GM23248 (cell line): Measurements from ENCODE around the gene ISG15. TPM values are rescaled to one million over a fixed set of nuclear protein-coding genes. Genes with fewer than 3 reads are reported as not detected.

Experiments
- DNase-seq: peaks from one replicate; pipeline ENCODE4 v3.0.0-alpha.2; 2015
- H2AFZ ChIP-seq: fragments of 200-600 bp; sonication (generic); 2 replicates; pipeline ENCODE4 v1.6.1; 2016; ENCODE audit warnings: antibody characterized with exemption
- H3F3A ChIP-seq: fragments of 200-600 bp; sonication (generic); 2 replicates; pipeline ENCODE4 v1.6.1; 2016; ENCODE audit warnings: mild to moderate bottlenecking, antibody characterized with exemption, mixed run types; ENCODE audit not compliant: insufficient read depth
- H3K27ac ChIP-seq: fragments of 200-600 bp; sonication (generic); 2 replicates; pipeline ENCODE4 v1.5.1; 2016; ENCODE audit warnings: mild to moderate bottlenecking
- H3K27me3 ChIP-seq: fragments of 200-600 bp; sonication (generic); replicated peaks from 2 replicates; pipeline ENCODE4 v1.6.1; 2016; ENCODE audit warnings: mild to moderate bottlenecking; ENCODE audit not compliant: insufficient read depth
- H3K36me3 ChIP-seq: fragments of 200-600 bp; sonication (generic); 2 replicates; pipeline ENCODE4 v1.6.1; 2016; ENCODE audit warnings: low read depth, mild to moderate bottlenecking
- H3K4me1 ChIP-seq: fragments of 200-600 bp; sonication (generic); 2 replicates; pipeline ENCODE4 v1.6.1; 2016; ENCODE audit warnings: mild to moderate bottlenecking; ENCODE audit not compliant: insufficient read depth
- H3K4me2 ChIP-seq: fragments of 200-600 bp; sonication (generic); one replicate; pipeline ENCODE4 v1.6.1; 2016; ENCODE audit warnings: mild to moderate bottlenecking; ENCODE audit not compliant: unreplicated experiment
- H3K4me3 ChIP-seq: fragments of 200-600 bp; sonication (generic); 2 replicates; pipeline ENCODE4 v1.5.1; 2016; ENCODE audit warnings: mild to moderate bottlenecking
- H3K79me2 ChIP-seq: fragments of 200-600 bp; sonication (generic); 2 replicates; pipeline ENCODE4 v1.6.1; 2016; ENCODE audit warnings: mild to moderate bottlenecking; ENCODE audit not compliant: insufficient read depth
- H3K9ac ChIP-seq: fragments of 200-600 bp; sonication (generic); 2 replicates; pipeline ENCODE4 v1.6.1; 2016; ENCODE audit warnings: mild to moderate bottlenecking
- H3K9me2 ChIP-seq: fragments of 200-600 bp; sonication (generic); 2 replicates; pipeline ENCODE4 v1.6.1; 2016; ENCODE audit warnings: mixed run types, mild to moderate bottlenecking, moderate library complexity; ENCODE audit not compliant: insufficient read depth
- H3K9me3 ChIP-seq: fragments of 200-600 bp; sonication (generic); one replicate; pipeline ENCODE4 v1.6.1; 2017; ENCODE audit warnings: low read depth
- H4K20me1 ChIP-seq: fragments of 200-600 bp; sonication (generic); 2 replicates; pipeline ENCODE4 v1.6.0; 2016; ENCODE audit not compliant: insufficient read depth
- EZH2 ChIP-seq: fragments of 200-600 bp; sonication (generic); IDR thresholded peaks from 2 replicates; pipeline ENCODE4 v1.6.1; 2018; ENCODE audit warnings: antibody characterized with exemption, mild to moderate bottlenecking; ENCODE audit not compliant: insufficient read depth, poor library complexity, severe bottlenecking
- EZH2phosphoT487 ChIP-seq: fragments of 200-600 bp; sonication (generic); IDR thresholded peaks from 2 replicates; pipeline ENCODE4 v1.6.1; 2018; ENCODE audit warnings: antibody characterized with exemption, moderate library complexity, mild to moderate bottlenecking, low read depth; ENCODE audit not compliant: insufficient read depth
- WGBS, 2 experiments: methylation state at CpG; one replicate each; pipeline ENCODE4 v1.1.6; 2015 to 2017; ENCODE audit warnings: low lambda C conversion rate in 2 of 2, low coverage in 1 of 2; ENCODE audit errors: missing lambda C conversion rate in 2 of 2; 5-methylcytosine and 5-hydroxymethylcytosine counted together
- in situ Hi-C: fragments of 300-500 bp; cut with MboI; formaldehyde crosslinking; loops from 2 replicates; pipeline ENCODE4 v1.15.0; 2020
- polyA plus RNA-seq: library from polyadenylated mRNA; unstranded; fragments of >200 nt; fragmentation: Nextera tagmentation; extraction: Ambion mirVana; gene quantifications from 2 replicates; pipeline ENCODE4 v1.2.1, GENCODE V29; 2016
- total RNA-seq: library from RNA; depleted of rRNA; stranded (reverse); fragments of >200 nt; shearing (Covaris generic); gene quantifications from 2 replicates; pipeline ENCODE4 v1.2.3, GENCODE V29; 2014

The ISG15 gene
- total and polyA plus RNA-seq, 2 experiments from 2014 or later, result 41.2 to 77.0 TPM

DNA sequence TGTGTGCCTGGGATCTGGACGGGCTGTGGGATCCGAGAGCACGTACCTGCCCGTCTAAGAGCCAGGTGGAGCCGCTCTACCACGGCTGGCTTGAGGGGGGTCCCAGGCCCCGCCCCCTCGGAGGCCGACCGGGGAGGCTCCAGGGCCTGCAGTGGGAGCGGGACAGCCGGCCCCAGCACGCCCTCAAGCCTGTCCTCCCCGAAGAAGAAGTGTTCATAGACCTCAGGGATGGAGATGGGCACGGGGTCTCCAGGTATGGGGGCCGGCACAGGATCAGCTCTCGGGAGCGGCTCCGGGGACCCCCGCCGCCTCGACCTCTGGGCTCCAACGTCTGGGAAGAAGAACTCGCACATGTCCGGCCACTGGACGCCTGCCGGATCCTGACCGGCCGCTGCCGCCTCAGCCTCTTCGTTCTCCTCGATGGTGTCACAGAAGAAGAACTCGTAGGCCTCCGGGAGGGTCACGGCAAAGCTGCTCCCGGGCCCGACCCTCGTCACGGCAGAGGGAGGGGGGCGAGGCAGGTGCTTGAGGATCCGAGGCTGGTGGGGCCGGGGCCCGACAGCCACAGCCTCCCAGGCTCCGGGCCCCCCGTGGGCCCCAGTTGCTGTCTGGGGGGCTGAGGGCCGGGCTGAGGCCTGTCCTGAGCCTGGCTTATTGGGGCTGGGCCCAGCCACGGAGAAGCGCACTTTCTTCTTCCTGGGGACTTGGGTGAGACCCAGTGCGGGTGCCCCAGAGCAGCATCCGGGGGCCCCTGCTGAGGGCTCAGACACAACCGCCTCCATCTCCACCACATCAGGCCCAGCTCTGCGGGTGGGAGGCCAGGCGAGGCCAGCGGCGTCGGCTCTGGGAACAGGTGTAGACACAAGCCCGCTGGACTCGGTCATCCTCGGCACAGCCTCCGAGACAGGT is 34.2 kb upstream of the ISG15 start:
- Histone ChIP-seq H3K4me1 (no peaks in the 10 kb centered on the region), H3K27ac (no peak overlapping the region), H3K79me2 (no peaks in the 10 kb centered on the region), H3K9me2 (no peaks in the 10 kb centered on the region), H3K4me3 (no peak overlapping the region), H3K4me2 (no peak overlapping the region), H3K9ac (no peak overlapping the region), H3F3A (no peaks in the 10 kb centered on the region), H3K36me3 (no peaks in the 10 kb centered on the region), H4K20me1 (no peaks in the 10 kb centered on the region), H3K9me3 (no peaks in the 10 kb centered on the region), H2AFZ (no peak overlapping the region), H3K27me3 (peaks cover 10% of the 10 kb centered on the region)
- DNase-seq, result no peak
- 73 to 78% methylated on average over 38 to 52 of the region's 60 CpGs for WGBS, 2 experiments
- TF ChIP-seq EZH2 (no peak), EZH2phosphoT487 (no peak)
- in situ Hi-C loops, result no loop called here

DNA sequence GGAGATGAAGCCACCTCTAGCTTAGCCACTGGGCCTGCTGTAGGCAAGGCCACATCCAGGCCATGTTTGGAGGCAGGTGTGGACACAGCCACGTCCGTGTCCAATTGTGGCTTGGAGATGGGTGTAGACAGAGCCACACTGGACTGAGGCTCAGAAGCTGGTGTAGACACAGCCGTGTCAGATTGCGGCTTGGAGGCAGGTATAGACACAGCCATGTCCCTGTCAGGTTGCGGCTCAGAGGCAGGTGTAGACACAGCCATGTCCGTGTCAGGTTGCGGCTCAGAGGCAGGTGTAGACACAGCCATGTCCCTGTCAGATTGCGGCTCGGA is 33.6 kb upstream of the ISG15 start:
- H3K9ac ChIP-seq, result no peak overlapping the region
- H3K79me2 ChIP-seq, result no peaks in the 10 kb centered on the region
- peaks cover 10% of the 10 kb centered on the region for H3K27me3 ChIP-seq
- no peak overlapping the region for H3K4me2 ChIP-seq
- no peak overlapping the region for H2AFZ ChIP-seq
- no peak overlapping the region for H3K4me3 ChIP-seq
- 83 to 84% methylated on average over 9 of the region's 9 CpGs for WGBS, 2 experiments
- H3K36me3 ChIP-seq, result no peaks in the 10 kb centered on the region
- no peak overlapping the region for H3K27ac ChIP-seq
- H3K9me2 ChIP-seq, result no peaks in the 10 kb centered on the region
- no peak for DNase-seq
- H3F3A ChIP-seq, result no peaks in the 10 kb centered on the region
- H3K4me1 ChIP-seq, result no peaks in the 10 kb centered on the region
- TF ChIP-seq EZH2, result no peak
- TF ChIP-seq EZH2phosphoT487, result no peak
- no peaks in the 10 kb centered on the region for H4K20me1 ChIP-seq
- H3K9me3 ChIP-seq, result no peaks in the 10 kb centered on the region
- in situ Hi-C loops, result no loop called here

DNA sequence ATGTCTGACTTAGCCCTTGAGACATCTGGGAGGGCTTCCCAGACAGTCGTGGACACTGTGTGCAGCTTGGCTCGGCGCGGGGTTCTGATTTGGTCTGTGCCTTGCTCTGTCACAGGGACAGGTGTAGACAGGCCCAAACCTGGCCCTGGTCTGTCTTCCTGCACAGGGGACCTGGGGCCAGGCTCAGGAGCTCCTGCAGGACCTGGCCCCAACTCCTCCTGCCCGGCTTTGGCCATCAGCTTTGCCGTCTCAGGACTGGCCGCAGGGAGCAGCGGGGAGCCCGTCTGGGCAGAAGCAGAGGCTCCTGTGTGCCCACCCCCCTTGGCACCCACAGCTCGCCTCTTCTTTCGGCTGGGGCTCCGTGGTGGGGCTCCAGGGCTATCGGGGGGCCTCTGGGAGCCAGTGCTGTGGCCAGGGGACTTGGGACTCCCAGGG is 33.1 kb upstream of the ISG15 start:
- no peak for DNase-seq
- TF ChIP-seq EZH2phosphoT487 (no peak), EZH2 (no peak)
- no peaks in the 10 kb centered on the region for H3K4me1 ChIP-seq
- H3K4me3 ChIP-seq, result no peak overlapping the region
- in situ Hi-C loops, result no loop called here
- H3K27me3 ChIP-seq, result peaks cover 10% of the 10 kb centered on the region
- H3K4me2 ChIP-seq, result no peak overlapping the region
- no peak overlapping the region for H3K9ac ChIP-seq
- WGBS, 2 experiments, result 67 to 71% methylated on average over 13 of the region's 13 CpGs
- no peaks in the 10 kb centered on the region for H3K9me2 ChIP-seq
- H3K27ac ChIP-seq, result no peak overlapping the region
- no peaks in the 10 kb centered on the region for H3F3A ChIP-seq
- H2AFZ ChIP-seq, result no peak overlapping the region
- H4K20me1 ChIP-seq, result no peaks in the 10 kb centered on the region
- no peaks in the 10 kb centered on the region for H3K79me2 ChIP-seq
- H3K36me3 ChIP-seq, result no peaks in the 10 kb centered on the region
- no peaks in the 10 kb centered on the region for H3K9me3 ChIP-seq

DNA sequence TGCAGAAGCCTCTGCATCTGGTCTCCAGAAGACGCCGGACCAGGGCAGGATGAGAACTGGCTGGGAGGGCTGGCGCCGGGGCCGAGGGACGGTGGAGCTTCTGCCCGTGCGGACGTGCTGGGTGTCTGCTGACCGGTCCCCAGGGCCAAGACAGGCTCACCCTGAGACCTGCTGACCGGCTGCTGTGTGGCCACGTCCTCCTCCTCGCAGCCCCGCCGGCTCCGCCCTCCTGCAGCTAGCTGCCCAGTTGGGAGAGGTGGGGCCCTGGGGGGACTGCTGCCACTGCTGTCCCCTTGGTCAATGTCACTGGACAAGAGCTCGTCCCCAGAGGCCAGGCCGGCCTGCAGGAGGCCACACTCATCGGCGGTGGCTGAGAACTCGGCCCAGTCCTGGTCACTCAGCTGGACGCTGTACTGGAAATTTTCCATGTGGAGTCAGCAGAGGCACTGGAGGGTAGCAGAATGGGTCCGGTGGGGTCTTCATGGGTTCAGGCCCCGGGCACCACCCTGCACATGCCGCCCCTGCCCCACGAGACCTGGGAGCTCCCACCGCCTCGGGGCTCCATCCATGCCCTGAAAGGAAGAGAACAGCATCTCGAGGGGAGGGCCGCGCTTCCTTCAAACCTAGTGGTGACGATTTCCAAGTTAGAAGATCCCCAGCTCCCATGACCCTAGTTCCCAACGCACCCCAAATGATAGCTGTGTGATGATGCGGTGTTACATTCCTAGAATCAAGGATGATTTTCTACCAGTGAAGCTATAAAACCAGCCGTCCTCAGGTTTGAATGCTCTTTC is 32.5 kb upstream of the ISG15 start:
- Histone ChIP-seq H3K27me3 (peaks cover 14% of the 10 kb centered on the region), H3K4me3 (no peak overlapping the region), H3K79me2 (no peaks in the 10 kb centered on the region), H3K27ac (no peak overlapping the region), H3K9me3 (no peaks in the 10 kb centered on the region), H3K9ac (no peak overlapping the region), H3K36me3 (no peaks in the 10 kb centered on the region), H2AFZ (no peak overlapping the region), H3K9me2 (no peaks in the 10 kb centered on the region), H4K20me1 (no peaks in the 10 kb centered on the region), H3K4me2 (no peak overlapping the region), H3K4me1 (no peaks in the 10 kb centered on the region), H3F3A (no peaks in the 10 kb centered on the region)
- TF ChIP-seq EZH2phosphoT487 (no peak), EZH2 (no peak)
- no peak for DNase-seq
- in situ Hi-C loops, result no loop called here
- WGBS, 2 experiments, result 57% methylated on average over 25 to 32 of the region's 35 CpGs
